GM18505 (cell line): ENCODE results near the gene TMEM139.

Experiments used
- ATAC-seq: cut with Tn5 transposase; IDR thresholded peaks from one replicate; pipeline ENCODE4 v1.9.1; 2021; ENCODE audit not compliant: unreplicated experiment
- POLR2A ChIP-seq: IDR thresholded peaks from 4 replicates; pipeline ENCODE4 v1.6.1; 2011; ENCODE audit warnings: borderline replicate concordance; ENCODE audit not compliant: insufficient read depth, insufficient read length; ENCODE audit errors: extremely low read depth

TMEM139 gene

GRCh38 chr7:143272871-143273270 is 11.9 kb upstream of the TMEM139 start:
- no peak for ATAC-seq

GRCh38 chr7:143279186-143280098 is 5.3 kb upstream of the TMEM139 start:
- no peak for TF ChIP-seq POLR2A
- no peak for ATAC-seq

More at GRCh38 chr7:143272871-143273270, 11.9 kb upstream of the TMEM139 start:
- TF ChIP-seq POLR2A: no peak

- TF ChIP-seq POLR2A: no peak
- no peak for ATAC-seq
Observed at GRCh38 chr7:143280160-143280559, 4.6 kb upstream of the TMEM139 start.

- no peak for TF ChIP-seq POLR2A
- ATAC-seq: no peak
Observed at GRCh38 chr7:143280566-143280965, 4.2 kb upstream of the TMEM139 start.

- ATAC-seq: no peak
Observed at GRCh38 chr7:143281529-143281928, 3.2 kb upstream of the TMEM139 start.

GRCh38 chr7:143282124-143282523 is 2.6 kb upstream of the TMEM139 start:
- ATAC-seq: no peak
- no peak for TF ChIP-seq POLR2A

More at GRCh38 chr7:143281529-143281928, 3.2 kb upstream of the TMEM139 start:
- no peak for TF ChIP-seq POLR2A

GRCh38 chr7:143283381-143283780 is 1.4 kb upstream of the TMEM139 start:
- TF ChIP-seq POLR2A: no peak
- no peak for ATAC-seq

- no peak for ATAC-seq
- TF ChIP-seq POLR2A: no peak
Observed at GRCh38 chr7:143285470-143285778, 666 bp downstream of the TMEM139 start.

- no peak for ATAC-seq
Observed at GRCh38 chr7:143285806-143286521, 1.2 kb downstream of the TMEM139 start.

GRCh38 chr7:143286522-143286890 is 1.7 kb downstream of the TMEM139 start:
- no peak for ATAC-seq
- TF ChIP-seq POLR2A: no peak

More at GRCh38 chr7:143285806-143286521, 1.2 kb downstream of the TMEM139 start:
- TF ChIP-seq POLR2A: no peak

- no peak for ATAC-seq
- TF ChIP-seq POLR2A: no peak
Observed at GRCh38 chr7:143287339-143287934, 2.7 kb downstream of the TMEM139 start.

- TF ChIP-seq POLR2A: peak; percentile 83
- ATAC-seq: peak; percentile 94
Observed at GRCh38 chr7:143287935-143288826, 3.4 kb downstream of the TMEM139 start, which contains the start of gene CASP2. Gene CASP2, plus strand, starts transcription at chr7:143288351. Its CDS starts 105 bp downstream, at chr7:143288456.
